Neutrophil (primary cell): ENCODE measurements around the gene ATRIP.
A peak's percentile ranks its signal among the peaks of the same experiment; 100 is the strongest.

ENCODE experiments used
- H3K27ac ChIP-seq: fragments of 200-600 bp; sonication (generic); 2 replicates; pipeline ENCODE4 v1.5.1; 2016; ENCODE audit warnings: mild to moderate bottlenecking, moderate library complexity
- H3K27me3 ChIP-seq: fragments of 200-600 bp; sonication (generic); 2 replicates; pipeline ENCODE4 v1.6.0; 2016; ENCODE audit warnings: mild to moderate bottlenecking
- H3K36me3 ChIP-seq: fragments of 200-600 bp; sonication (generic); 2 replicates; pipeline ENCODE4 v1.5.1; 2017
- H3K4me1 ChIP-seq, 2 experiments: fragments of 200-600 bp in 1 of 2; sonication (generic) in 1 of 2; 1 replicate in 1 of 2; 2 replicates in 1 of 2; pipeline versions ENCODE4 v1.5.1 to v1.6.1; 2013 to 2016; ENCODE audit warnings: low read depth in 1 of 2, low read length in 1 of 2, mild to moderate bottlenecking in 1 of 2, moderate library complexity in 1 of 2; ENCODE audit not compliant: control insufficient read depth in 1 of 2, insufficient read depth in 1 of 2
- H3K4me3 ChIP-seq, 2 experiments: fragments of 200-600 bp in 1 of 2; sonication (generic) in 1 of 2; 1 replicate in 1 of 2; 2 replicates in 1 of 2; pipeline ENCODE4 v1.5.1; 2013 to 2016; ENCODE audit warnings: low read depth in 1 of 2, low read length in 1 of 2, mild to moderate bottlenecking in 1 of 2, moderate library complexity in 1 of 2
- H3K9me3 ChIP-seq: fragments of 200-600 bp; sonication (generic); 2 replicates; pipeline ENCODE4 v1.5.1; 2016
- CTCF ChIP-seq: fragments of 200-600 bp; sonication (generic); IDR thresholded peaks from 2 replicates; pipeline ENCODE4 v1.5.1; 2016; ENCODE audit warnings: antibody characterized with exemption

The ATRIP gene

GRCh38 chr3:48464713-48465221 lies 18.2 kb downstream of the ATRIP start:
- no peak overlapping the region for H3K4me3 ChIP-seq
- peak overlapping the region; percentile 97 for H3K27ac ChIP-seq
- peaks cover 60% of the 10 kb centered on the region for H3K36me3 ChIP-seq
- no peaks in the 10 kb centered on the region for H3K9me3 ChIP-seq
- H3K27me3 ChIP-seq, result no peaks in the 10 kb centered on the region
- H3K4me1 ChIP-seq, result peaks cover 29 to 30% of the 10 kb centered on the region in 2 experiments
- TF ChIP-seq CTCF, result no peak

- H3K36me3 ChIP-seq, result peaks cover 60% of the 10 kb centered on the region
- H3K27ac ChIP-seq, result peak overlapping the region; percentile 97
- peaks cover 34 to 35% of the 10 kb centered on the region in 2 experiments for H3K4me1 ChIP-seq
- no peak for TF ChIP-seq CTCF
- H3K27me3 ChIP-seq, result no peaks in the 10 kb centered on the region
- H3K9me3 ChIP-seq, result no peaks in the 10 kb centered on the region
- H3K4me3 ChIP-seq, result peak overlapping the region; percentile 63 to 67
Observed at GRCh38 chr3:48465237-48465530, 18.6 kb downstream of the ATRIP start.

- Histone ChIP-seq H3K4me1 (peaks cover 36 to 37% of the 10 kb centered on the region in 2 experiments), H3K9me3 (no peaks in the 10 kb centered on the region), H3K4me3 (peak overlapping the region; percentile 63 to 67), H3K27me3 (no peaks in the 10 kb centered on the region), H3K36me3 (peaks cover 59% of the 10 kb centered on the region), H3K27ac (peak overlapping the region; percentile 97)
- peak; percentile 61 for TF ChIP-seq CTCF
Observed at GRCh38 chr3:48465531-48466378, 19.2 kb downstream of the ATRIP start.

DNA sequence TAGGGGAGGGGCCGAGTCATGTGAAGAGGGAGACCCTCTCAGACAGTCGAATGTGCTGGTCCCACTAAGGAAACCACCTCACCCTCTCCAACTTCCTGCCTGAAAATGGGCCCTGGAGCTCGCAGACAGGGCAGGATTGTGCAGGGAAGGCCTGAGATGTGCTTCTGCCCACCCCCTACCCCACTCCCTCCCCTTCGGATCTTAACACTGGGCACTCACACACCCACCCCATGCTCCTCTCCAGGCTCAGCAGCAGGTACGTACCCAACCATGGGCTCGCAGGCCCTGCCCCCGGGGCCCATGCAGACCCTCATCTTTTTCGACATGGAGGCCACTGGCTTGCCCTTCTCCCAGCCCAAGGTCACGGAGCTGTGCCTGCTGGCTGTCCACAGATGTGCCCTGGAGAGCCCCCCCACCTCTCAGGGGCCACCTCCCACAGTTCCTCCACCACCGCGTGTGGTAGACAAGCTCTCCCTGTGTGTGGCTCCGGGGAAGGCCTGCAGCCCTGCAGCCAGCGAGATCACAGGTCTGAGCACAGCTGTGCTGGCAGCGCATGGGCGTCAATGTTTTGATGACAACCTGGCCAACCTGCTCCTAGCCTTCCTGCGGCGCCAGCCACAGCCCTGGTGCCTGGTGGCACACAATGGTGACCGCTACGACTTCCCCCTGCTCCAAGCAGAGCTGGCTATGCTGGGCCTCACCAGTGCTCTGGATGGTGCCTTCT lies 20.0 kb downstream of the ATRIP start:
- Histone ChIP-seq H3K4me1 (peaks cover 37 to 42% of the 10 kb centered on the region in 2 experiments), H3K4me3 (peak overlapping the region; percentile 63 to 67)

DNA sequence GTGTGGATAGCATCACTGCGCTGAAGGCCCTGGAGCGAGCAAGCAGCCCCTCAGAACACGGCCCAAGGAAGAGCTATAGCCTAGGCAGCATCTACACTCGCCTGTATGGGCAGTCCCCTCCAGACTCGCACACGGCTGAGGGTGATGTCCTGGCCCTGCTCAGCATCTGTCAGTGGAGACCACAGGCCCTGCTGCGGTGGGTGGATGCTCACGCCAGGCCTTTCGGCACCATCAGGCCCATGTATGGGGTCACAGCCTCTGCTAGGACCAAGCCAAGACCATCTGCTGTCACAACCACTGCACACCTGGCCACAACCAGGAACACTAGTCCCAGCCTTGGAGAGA lies 20.5 kb downstream of the ATRIP start:
- Histone ChIP-seq H3K4me1 (peaks cover 42 to 47% of the 10 kb centered on the region in 2 experiments), H3K4me3 (peak overlapping the region; percentile 63 to 67)

More for the DNA sequence above, 20.0 kb downstream of the ATRIP start:
- Histone ChIP-seq H3K9me3 (no peaks in the 10 kb centered on the region), H3K27me3 (no peaks in the 10 kb centered on the region), H3K27ac (peak overlapping the region; percentile 97), H3K36me3 (peaks cover 52% of the 10 kb centered on the region)
- no peak for TF ChIP-seq CTCF

More for the DNA sequence above, 20.5 kb downstream of the ATRIP start:
- H3K27ac ChIP-seq, result peak overlapping the region; percentile 97
- H3K9me3 ChIP-seq, result no peaks in the 10 kb centered on the region
- no peak for TF ChIP-seq CTCF
- H3K27me3 ChIP-seq, result no peaks in the 10 kb centered on the region
- peaks cover 52% of the 10 kb centered on the region for H3K36me3 ChIP-seq
